Lung (tissue), 12 donors: ENCODE results near the gene CLTC. TPM values are rescaled to one million over a fixed set of nuclear protein-coding genes. Genes with fewer than 3 reads are reported as not detected.

ENCODE experiments used
- ATAC-seq: fragments of 200-7000 bp; cut with Tn5 transposase; one replicate; pipeline ENCODE4 v1.9.1; 2020; ENCODE audit warnings: moderate number of reproducible peaks; ENCODE audit not compliant: insufficient read depth, low FRiP score
- DNase-seq, 3 donors: peaks; one replicate each; pipeline ENCODE4 v3.0.0-alpha.2; 2013 to 2017
- H3K27ac ChIP-seq, 2 donors: one replicate each; pipeline ENCODE4 v1.5.1; 2013; ENCODE audit warnings: mild to moderate bottlenecking in 2 of 2, moderate library complexity in 2 of 2, control low read depth in 1 of 2, inconsistent platforms in 1 of 2, low read depth in 1 of 2, low read length in 1 of 2
- H3K27me3 ChIP-seq, 3 donors: one replicate each; pipeline ENCODE4 v1.5.1; 2013; ENCODE audit warnings: low read length in 2 of 3; ENCODE audit not compliant: control insufficient read depth in 3 of 3, insufficient read depth in 3 of 3
- H3K36me3 ChIP-seq, 4 donors: one replicate each; pipeline ENCODE4 v1.5.1; 2013; ENCODE audit warnings: low read length in 4 of 4, mild to moderate bottlenecking in 1 of 4, moderate library complexity in 1 of 4; ENCODE audit not compliant: control insufficient read depth in 4 of 4, insufficient read depth in 4 of 4
- H3K4me1 ChIP-seq, 5 donors: one replicate each; pipeline ENCODE4 v1.5.1; 2013; ENCODE audit warnings: low read length in 5 of 5, mild to moderate bottlenecking in 2 of 5, moderate library complexity in 1 of 5; ENCODE audit not compliant: control insufficient read depth in 5 of 5, insufficient read depth in 5 of 5
- H3K4me3 ChIP-seq: one replicate; pipeline ENCODE4 v1.5.1; 2013; ENCODE audit warnings: mild to moderate bottlenecking, control low read depth, moderate library complexity
- H3K9ac ChIP-seq, 2 donors: one replicate each; pipeline ENCODE4 v1.5.1; 2013; ENCODE audit warnings: low read length in 2 of 2, control low read depth in 1 of 2; ENCODE audit not compliant: insufficient read depth in 1 of 2
- H3K9me3 ChIP-seq, 4 donors: one replicate each; pipeline ENCODE4 v1.5.1; 2013; ENCODE audit warnings: low read length in 3 of 4, mild to moderate bottlenecking in 1 of 4, moderate library complexity in 1 of 4; ENCODE audit not compliant: control insufficient read depth in 4 of 4, insufficient read depth in 3 of 4
- CTCF ChIP-seq: IDR thresholded peaks from 2 replicates; pipeline ENCODE4 v1.5.1; 2012; ENCODE audit warnings: mild to moderate bottlenecking; ENCODE audit errors: control extremely low read depth, extremely low read depth
- WGBS, 2 donors: extraction: QIAGEN DNeasy Blood & Tissue Kit; methylation state at CpG; one replicate each; pipeline ENCODE4 v1.1.7; 2013; 5-methylcytosine and 5-hydroxymethylcytosine counted together
- polyA plus RNA-seq, 2 donors: library from polyadenylated mRNA; stranded (reverse); fragments of 200-250 nt; gene quantifications; one replicate each; pipeline ENCODE4 v1.2.1, GENCODE V29; 2013
- total RNA-seq, 2 donors: library from RNA; depleted of rRNA in 1 of 2; stranded (reverse); fragments of >200 nt in 1 of 2; gene quantifications; one replicate each; pipeline ENCODE4 v1.2.1, GENCODE V29; 2014 to 2021
- donor health status: control.
- donor health status: control.
- donor health status: Bipolar disorder and iron deficiency.
- donor health status: healthy.
- donor health status: DM: yes; HTN: yes; CAD: no.

The CLTC gene
- total and polyA plus RNA-seq, 4 donors, result 87.7 to 246 (median 162) TPM

DNA sequence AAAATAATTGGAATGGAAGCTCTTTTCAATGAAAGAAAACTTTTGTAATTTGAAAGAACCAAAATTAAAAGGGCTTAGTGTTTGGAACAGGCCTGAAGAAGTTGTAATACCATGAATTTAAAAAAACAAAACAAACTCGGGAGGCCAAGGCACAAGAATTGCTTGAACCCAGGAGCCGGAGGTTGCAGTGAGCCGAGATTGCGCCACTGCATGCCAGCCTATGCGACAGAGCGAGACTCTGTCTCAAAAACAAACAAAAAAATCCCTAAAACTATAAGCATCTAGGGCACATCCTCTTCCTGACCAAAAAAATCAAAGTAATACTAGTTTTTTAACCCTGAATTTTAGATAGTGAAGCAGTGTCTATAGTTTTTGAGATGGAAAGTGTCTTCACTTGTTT, 12.7 kb downstream of the CLTC start:
- Histone ChIP-seq H3K27me3 (no peaks in the 10 kb centered on the region), H3K27ac (no peak overlapping the region), H3K4me3 (no peak overlapping the region), H3K36me3 (peaks cover 0 to 3% (median 0%) of the 10 kb centered on the region in 4 donors), H3K9ac (no peak overlapping the region), H3K9me3 (no peaks in the 10 kb centered on the region), H3K4me1 (peaks cover 14 to 39% (median 17%) of the 10 kb centered on the region in 5 donors)
- no peak for TF ChIP-seq CTCF
- DNase-seq (no peak), ATAC-seq (no peak)
- WGBS, 2 donors, result 68 to 79% methylated on average over 6 of the region's 6 CpGs

DNA sequence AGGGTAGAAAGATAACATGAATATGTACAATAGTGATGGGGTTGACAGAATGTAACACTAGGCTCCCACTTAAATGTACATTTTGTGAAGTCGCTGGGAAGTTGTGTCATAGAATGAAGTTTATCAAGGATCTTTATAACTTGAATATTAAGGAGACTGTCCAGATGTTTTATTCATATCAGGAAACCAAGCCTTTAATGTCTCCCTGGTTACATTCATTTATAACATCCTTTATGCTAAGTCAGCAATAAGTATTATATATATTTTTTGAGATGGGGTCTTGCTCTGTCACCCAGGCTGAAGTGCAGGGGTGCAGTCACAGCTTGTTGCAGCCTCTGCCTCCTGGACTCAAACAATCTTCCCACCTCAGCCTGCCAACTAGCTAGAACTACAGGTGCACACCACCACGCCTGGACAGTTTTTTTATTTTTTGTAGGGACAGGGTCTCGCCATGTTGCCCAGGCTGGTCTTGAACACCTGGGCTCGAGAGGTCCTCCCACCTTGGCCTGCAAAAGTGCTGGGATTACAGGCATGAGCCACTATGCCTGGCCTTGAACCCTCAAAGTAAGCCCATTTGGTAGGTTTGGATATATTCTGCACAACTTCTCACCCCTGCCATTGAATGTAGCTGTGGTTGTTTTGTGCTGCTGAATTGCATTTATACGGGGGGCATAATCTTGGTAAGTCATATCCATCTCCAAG, 14.1 kb downstream of the CLTC start:
- Histone ChIP-seq H3K27me3 (no peaks in the 10 kb centered on the region), H3K4me1 (peaks cover 14 to 26% (median 18%) of the 10 kb centered on the region in 5 donors), H3K4me3 (no peak overlapping the region), H3K9ac (peak overlapping the region in 1 of 2 donors; percentile 58), H3K36me3 (peaks cover 0 to 3% (median 0%) of the 10 kb centered on the region in 4 donors), H3K27ac (no peak overlapping the region), H3K9me3 (no peaks in the 10 kb centered on the region)
- no peak for TF ChIP-seq CTCF
- DNase-seq (no peak), ATAC-seq (no peak)
- 92% methylated on average over 5 of the region's 5 CpGs for WGBS, 2 donors

- H3K27ac ChIP-seq, result no peak overlapping the region
- H3K9me3 ChIP-seq, result no peaks in the 10 kb centered on the region
- DNase-seq, result peak in 2 of 3 donors; percentile 79
- no peak for ATAC-seq
- WGBS, 2 donors, result 41 to 62% methylated on average over 3 of the region's 3 CpGs
- H3K9ac ChIP-seq, result peak overlapping the region in 1 of 2 donors; percentile 84
- peaks cover 14 to 24% (median 15%) of the 10 kb centered on the region in 5 donors for H3K4me1 ChIP-seq
- peaks cover 0 to 3% (median 0%) of the 10 kb centered on the region in 4 donors for H3K36me3 ChIP-seq
- H3K4me3 ChIP-seq, result no peak overlapping the region
- no peak for TF ChIP-seq CTCF
- H3K27me3 ChIP-seq, result no peaks in the 10 kb centered on the region
These were observed 15.2 kb downstream of the CLTC start for GRCh38 chr17:59634632-59635541.
